Osteoblast (primary cell): Measurements from ENCODE around the gene SCN2A. TPM values are rescaled to one million over a fixed set of nuclear protein-coding genes. Genes with fewer than 3 reads are reported as not detected.
A peak's percentile ranks its signal among the peaks of the same experiment; 100 is the strongest.

ENCODE experiments used
- DNase-seq: peaks from one replicate; pipeline ENCODE4 v3.0.0; 2011; ENCODE audit warnings: low spot score, mixed read lengths; ENCODE audit not compliant: insufficient read length; ENCODE audit errors: missing footprints
- H2AFZ ChIP-seq: 2 replicates; pipeline ENCODE4 v1.6.0; 2011; ENCODE audit warnings: mild to moderate bottlenecking, low read length
- H3K27ac ChIP-seq: 2 replicates; pipeline ENCODE4 v1.5.1; 2011; ENCODE audit warnings: mild to moderate bottlenecking, low read depth, low read length, moderate library complexity
- H3K27me3 ChIP-seq: 2 replicates; pipeline ENCODE4 v1.6.0; 2012; ENCODE audit warnings: mild to moderate bottlenecking, control low read depth, inconsistent platforms, low read length, moderate library complexity; ENCODE audit not compliant: insufficient read depth
- H3K36me3 ChIP-seq: 2 replicates; pipeline ENCODE4 v1.5.1; 2011; ENCODE audit warnings: mild to moderate bottlenecking, low read length, control low read depth, moderate library complexity; ENCODE audit not compliant: insufficient read depth
- H3K4me1 ChIP-seq: 2 replicates; pipeline ENCODE4 v1.5.1; 2011; ENCODE audit warnings: mild to moderate bottlenecking, low read length, control low read depth, moderate library complexity; ENCODE audit not compliant: insufficient read depth
- H3K4me2 ChIP-seq: 2 replicates; pipeline ENCODE4 v1.6.0; 2011; ENCODE audit warnings: mild to moderate bottlenecking, low read length; ENCODE audit not compliant: insufficient read depth
- H3K4me3 ChIP-seq: fragments of 200-600 bp; sonication (generic); 3 replicates; pipeline ENCODE4 v1.5.1; 2012; ENCODE audit warnings: mild to moderate bottlenecking, low read length, inconsistent platforms; ENCODE audit not compliant: insufficient read depth
- H3K79me2 ChIP-seq: 2 replicates; pipeline ENCODE4 v1.6.0; 2012; ENCODE audit warnings: mild to moderate bottlenecking, low read length, control low read depth, inconsistent platforms; ENCODE audit not compliant: insufficient read depth
- H3K9me3 ChIP-seq: 2 replicates; pipeline ENCODE4 v1.5.1; 2011; ENCODE audit warnings: low read depth, low read length, control low read depth
- H4K20me1 ChIP-seq: 2 replicates; pipeline ENCODE4 v1.6.0; 2012; ENCODE audit warnings: mild to moderate bottlenecking, low read length, control low read depth; ENCODE audit not compliant: insufficient read depth
- total RNA-seq: library from RNA; depleted of rRNA; stranded (reverse); fragments of >200 nt; gene quantifications from 2 replicates; pipeline ENCODE4 v1.2.3, GENCODE V29; 2012
- TF ChIP-seq, protein P1 (sequence below): IDR thresholded peaks from 2 replicates; pipeline ENCODE4 v1.5.1; 2011; ENCODE audit warnings: mild to moderate bottlenecking, low read depth, low read length, moderate library complexity; ENCODE audit errors: extremely low read depth

Gene SCN2A
- total RNA-seq, 1 donor, result 2.2 TPM

DNA sequence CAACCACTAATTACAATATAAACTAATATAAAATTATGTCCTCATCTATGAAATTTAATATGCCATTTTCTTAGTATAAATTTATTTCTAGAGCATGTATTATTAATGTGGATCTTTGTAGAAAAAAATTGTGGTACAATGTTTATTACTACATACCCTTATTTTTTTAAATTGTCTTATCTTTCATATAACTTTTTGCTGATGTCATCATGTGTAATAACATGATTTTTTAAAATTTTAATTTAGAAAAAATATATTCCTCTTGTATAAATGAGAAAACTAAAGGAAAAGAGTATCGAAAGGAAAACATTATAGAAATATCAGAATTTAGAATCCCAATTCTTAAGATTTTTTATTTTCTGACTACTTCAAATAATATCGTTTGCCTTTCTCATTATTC, 49.9 kb downstream of the SCN2A start:
- Histone ChIP-seq H3K27ac (no peak overlapping the region), H3K9me3 (no peaks in the 10 kb centered on the region), H3K4me1 (no peaks in the 10 kb centered on the region), H2AFZ (no peak overlapping the region), H3K4me3 (no peak overlapping the region), H4K20me1 (no peaks in the 10 kb centered on the region), H3K36me3 (no peaks in the 10 kb centered on the region), H3K4me2 (no peak overlapping the region), H3K27me3 (no peaks in the 10 kb centered on the region), H3K79me2 (no peaks in the 10 kb centered on the region)
- TF ChIP-seq, protein P1, sequence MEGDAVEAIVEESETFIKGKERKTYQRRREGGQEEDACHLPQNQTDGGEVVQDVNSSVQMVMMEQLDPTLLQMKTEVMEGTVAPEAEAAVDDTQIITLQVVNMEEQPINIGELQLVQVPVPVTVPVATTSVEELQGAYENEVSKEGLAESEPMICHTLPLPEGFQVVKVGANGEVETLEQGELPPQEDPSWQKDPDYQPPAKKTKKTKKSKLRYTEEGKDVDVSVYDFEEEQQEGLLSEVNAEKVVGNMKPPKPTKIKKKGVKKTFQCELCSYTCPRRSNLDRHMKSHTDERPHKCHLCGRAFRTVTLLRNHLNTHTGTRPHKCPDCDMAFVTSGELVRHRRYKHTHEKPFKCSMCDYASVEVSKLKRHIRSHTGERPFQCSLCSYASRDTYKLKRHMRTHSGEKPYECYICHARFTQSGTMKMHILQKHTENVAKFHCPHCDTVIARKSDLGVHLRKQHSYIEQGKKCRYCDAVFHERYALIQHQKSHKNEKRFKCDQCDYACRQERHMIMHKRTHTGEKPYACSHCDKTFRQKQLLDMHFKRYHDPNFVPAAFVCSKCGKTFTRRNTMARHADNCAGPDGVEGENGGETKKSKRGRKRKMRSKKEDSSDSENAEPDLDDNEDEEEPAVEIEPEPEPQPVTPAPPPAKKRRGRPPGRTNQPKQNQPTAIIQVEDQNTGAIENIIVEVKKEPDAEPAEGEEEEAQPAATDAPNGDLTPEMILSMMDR, result no peak
- no peak for DNase-seq

DNA sequence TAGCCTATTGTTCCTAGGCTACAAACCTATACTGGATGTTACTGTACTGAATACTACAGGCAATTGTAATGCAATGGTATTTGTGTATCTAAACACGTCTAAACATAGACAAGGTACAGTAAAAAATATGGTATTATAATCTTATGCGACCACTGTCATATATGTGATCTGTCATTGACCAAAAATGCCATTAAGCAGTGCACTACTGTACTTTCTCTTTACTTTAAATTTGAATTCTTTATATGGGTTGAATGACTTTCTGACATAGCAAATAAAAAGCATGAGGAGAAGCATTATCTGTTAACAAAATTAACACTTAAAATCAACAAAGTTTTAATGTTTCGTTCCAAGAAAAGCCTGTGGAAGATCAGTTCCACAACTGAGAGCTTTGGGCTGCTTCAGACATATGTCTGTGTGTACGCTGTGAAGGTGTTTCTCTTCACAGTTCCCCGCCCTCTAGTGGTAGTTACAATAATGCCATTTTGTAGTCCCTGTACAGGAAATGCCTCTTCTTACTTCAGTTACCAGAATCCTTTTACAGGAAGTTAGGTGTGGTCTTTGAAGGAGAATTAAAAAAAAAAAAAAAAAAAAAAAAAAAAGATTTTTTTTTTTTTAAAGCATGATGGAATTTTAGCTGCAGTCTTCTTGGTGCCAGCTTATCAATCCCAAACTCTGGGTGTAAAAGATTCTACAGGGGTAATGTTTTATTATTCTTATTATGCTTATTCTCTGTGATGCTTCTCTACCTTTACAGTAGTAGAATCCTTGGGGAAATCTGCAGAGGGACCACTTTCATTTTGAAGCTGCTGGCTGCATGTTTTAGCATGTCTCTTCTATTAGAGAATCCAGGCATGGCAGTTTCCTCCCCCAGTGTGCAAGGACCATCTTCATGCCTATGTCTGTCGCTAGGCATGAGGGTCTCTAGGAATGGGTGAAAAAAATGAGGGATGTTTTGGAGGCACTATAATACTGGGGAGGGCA, 54.5 kb downstream of the SCN2A start:
- Histone ChIP-seq H4K20me1 (no peaks in the 10 kb centered on the region), H3K4me3 (peak overlapping the region; percentile 43), H3K27ac (no peak overlapping the region), H3K4me2 (peak overlapping the region; percentile 63), H3K79me2 (no peaks in the 10 kb centered on the region), H3K27me3 (no peaks in the 10 kb centered on the region), H3K9me3 (no peaks in the 10 kb centered on the region), H3K4me1 (no peaks in the 10 kb centered on the region), H2AFZ (peak overlapping the region; percentile 81), H3K36me3 (no peaks in the 10 kb centered on the region)
- DNase-seq, result peak; percentile 65
- TF ChIP-seq, protein P1, result peak; percentile 83

DNA sequence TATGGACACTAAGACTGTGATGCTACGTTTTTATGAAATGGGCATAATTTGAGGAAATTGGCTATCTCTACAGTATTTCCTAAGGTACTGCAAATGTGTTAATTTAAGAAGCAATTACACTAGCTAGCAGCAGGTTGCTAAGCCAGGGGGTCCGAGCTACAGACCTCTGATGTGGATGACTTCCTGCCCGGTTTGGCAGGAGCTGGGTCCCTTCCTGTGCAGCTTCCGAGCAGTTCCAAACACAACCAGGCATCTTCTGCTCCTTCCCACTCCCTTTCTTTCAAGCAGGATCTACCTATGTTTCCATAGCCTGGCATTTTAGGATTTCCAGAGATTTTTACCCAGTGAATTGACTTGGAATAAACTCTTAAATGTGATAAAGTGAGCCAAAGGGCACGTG, 55.7 kb downstream of the SCN2A start:
- DNase-seq, result no peak
- no peak overlapping the region for H3K4me3 ChIP-seq
- H3K27ac ChIP-seq, result no peak overlapping the region
- H2AFZ ChIP-seq, result peak overlapping the region; percentile 61
- H4K20me1 ChIP-seq, result no peaks in the 10 kb centered on the region
- H3K27me3 ChIP-seq, result no peaks in the 10 kb centered on the region
- TF ChIP-seq, protein P1, result no peak
- no peaks in the 10 kb centered on the region for H3K79me2 ChIP-seq
- H3K4me1 ChIP-seq, result no peaks in the 10 kb centered on the region
- no peak overlapping the region for H3K4me2 ChIP-seq
- H3K9me3 ChIP-seq, result no peaks in the 10 kb centered on the region
- H3K36me3 ChIP-seq, result no peaks in the 10 kb centered on the region

DNA sequence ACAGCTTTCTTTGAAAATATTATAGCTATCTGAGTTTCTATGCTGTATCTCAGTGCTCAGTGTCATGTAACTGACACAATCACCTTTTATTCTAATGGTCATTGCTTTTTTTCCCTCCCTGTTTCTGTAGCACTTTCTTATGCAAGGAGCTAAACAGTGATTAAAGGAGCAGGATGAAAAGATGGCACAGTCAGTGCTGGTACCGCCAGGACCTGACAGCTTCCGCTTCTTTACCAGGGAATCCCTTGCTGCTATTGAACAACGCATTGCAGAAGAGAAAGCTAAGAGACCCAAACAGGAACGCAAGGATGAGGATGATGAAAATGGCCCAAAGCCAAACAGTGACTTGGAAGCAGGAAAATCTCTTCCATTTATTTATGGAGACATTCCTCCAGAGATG, 56.4 kb downstream of the SCN2A start:
- no peak overlapping the region for H3K27ac ChIP-seq
- no peaks in the 10 kb centered on the region for H3K79me2 ChIP-seq
- H3K9me3 ChIP-seq, result no peaks in the 10 kb centered on the region
- H3K4me3 ChIP-seq, result no peak overlapping the region
- H2AFZ ChIP-seq, result peak overlapping the region; percentile 61
- no peaks in the 10 kb centered on the region for H3K4me1 ChIP-seq
- TF ChIP-seq, protein P1, result no peak
- no peaks in the 10 kb centered on the region for H3K27me3 ChIP-seq
- no peaks in the 10 kb centered on the region for H3K36me3 ChIP-seq
- H3K4me2 ChIP-seq, result no peak overlapping the region
- DNase-seq, result no peak
- no peaks in the 10 kb centered on the region for H4K20me1 ChIP-seq
